T-helper 2 cell treated with Interferon-gamma antibody and Interleukin-4, amounts not matched to agents 5 μg/mL and 100 μg/mL, for 36 hours (primary cell): ENCODE measurements around the gene KIAA1755.

Experiments
- DNase-seq: peaks from one replicate; pipeline ENCODE4 v3.0.0; 2021; ENCODE audit warnings: low spot score
- H3K27ac Mint-ChIP-seq: one replicate; pipeline ENCODE4 v1.8.0; 2021; ENCODE audit warnings: mild to moderate bottlenecking, mixed read lengths
- H3K27me3 Mint-ChIP-seq: one replicate; pipeline ENCODE4 v1.8.0; 2021; ENCODE audit warnings: low read depth, mixed read lengths
- H3K36me3 Mint-ChIP-seq: one replicate; pipeline ENCODE4 v1.8.0; 2021; ENCODE audit warnings: low read depth, mixed read lengths
- H3K4me1 Mint-ChIP-seq: one replicate; pipeline ENCODE4 v1.8.0; 2021; ENCODE audit warnings: low read depth, mixed read lengths
- H3K4me3 Mint-ChIP-seq: one replicate; pipeline ENCODE4 v1.8.0; 2022; ENCODE audit warnings: mild to moderate bottlenecking, moderate library complexity, mixed read lengths
- H3K9me3 Mint-ChIP-seq: one replicate; pipeline ENCODE4 v1.8.0; 2021; ENCODE audit warnings: mixed read lengths

KIAA1755 gene

DNA sequence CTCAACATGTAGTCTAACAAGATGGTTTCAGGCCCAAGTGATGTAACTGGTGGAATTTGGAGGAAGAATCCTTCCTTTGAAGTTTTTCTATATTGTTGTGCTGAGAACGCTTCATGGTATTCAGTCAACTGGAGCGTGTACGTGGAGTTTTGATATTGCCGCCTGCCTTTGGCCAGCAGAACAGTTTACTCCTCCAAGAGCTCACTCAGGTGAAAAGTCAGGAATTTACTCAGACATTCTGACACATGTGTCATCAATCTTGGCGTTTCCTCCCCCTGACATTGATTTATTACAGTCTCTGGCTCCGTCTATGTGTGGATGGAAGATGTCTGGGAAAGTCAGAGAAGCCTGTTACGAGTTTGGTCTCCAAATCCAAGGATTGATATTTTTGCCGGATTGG lies 76.4 kb downstream of the KIAA1755 start:
- peaks cover 9% of the 10 kb centered on the region for H3K27me3 Mint-ChIP-seq
- H3K27ac Mint-ChIP-seq = no peak overlapping the region
- H3K4me3 Mint-ChIP-seq = no peak overlapping the region
- no peaks in the 10 kb centered on the region for H3K36me3 Mint-ChIP-seq
- H3K4me1 Mint-ChIP-seq = no peaks in the 10 kb centered on the region
- no peaks in the 10 kb centered on the region for H3K9me3 Mint-ChIP-seq
- DNase-seq = no peak

GRCh38 chr20:38181971-38182370 lies 78.6 kb downstream of the KIAA1755 start:
- H3K27me3 Mint-ChIP-seq = peaks cover 10% of the 10 kb centered on the region
- no peak for DNase-seq
- H3K9me3 Mint-ChIP-seq = no peaks in the 10 kb centered on the region
- H3K36me3 Mint-ChIP-seq = no peaks in the 10 kb centered on the region
- H3K4me3 Mint-ChIP-seq = no peak overlapping the region
- H3K4me1 Mint-ChIP-seq = no peaks in the 10 kb centered on the region
- no peak overlapping the region for H3K27ac Mint-ChIP-seq

- Mint-ChIP-seq H3K4me1 (no peaks in the 10 kb centered on the region), H3K9me3 (no peaks in the 10 kb centered on the region), H3K4me3 (no peak overlapping the region), H3K27ac (no peak overlapping the region), H3K36me3 (no peaks in the 10 kb centered on the region), H3K27me3 (peaks cover 8% of the 10 kb centered on the region)
- DNase-seq = no peak
Observed at GRCh38 chr20:38181207-38181801, 79.2 kb downstream of the KIAA1755 start.

GRCh38 chr20:38180781-38181180 lies 79.8 kb downstream of the KIAA1755 start:
- H3K27ac Mint-ChIP-seq = no peak overlapping the region
- H3K4me1 Mint-ChIP-seq = no peaks in the 10 kb centered on the region
- peaks cover 8% of the 10 kb centered on the region for H3K27me3 Mint-ChIP-seq
- no peaks in the 10 kb centered on the region for H3K36me3 Mint-ChIP-seq
- DNase-seq = no peak
- H3K4me3 Mint-ChIP-seq = no peak overlapping the region
- no peaks in the 10 kb centered on the region for H3K9me3 Mint-ChIP-seq

GRCh38 chr20:38179846-38180245 lies 80.7 kb downstream of the KIAA1755 start:
- no peak overlapping the region for H3K27ac Mint-ChIP-seq
- no peaks in the 10 kb centered on the region for H3K36me3 Mint-ChIP-seq
- DNase-seq = no peak
- no peak overlapping the region for H3K4me3 Mint-ChIP-seq
- peaks cover 8% of the 10 kb centered on the region for H3K27me3 Mint-ChIP-seq
- no peaks in the 10 kb centered on the region for H3K4me1 Mint-ChIP-seq
- no peaks in the 10 kb centered on the region for H3K9me3 Mint-ChIP-seq

GRCh38 chr20:38178581-38178980 lies 82.0 kb downstream of the KIAA1755 start:
- no peaks in the 10 kb centered on the region for H3K36me3 Mint-ChIP-seq
- no peaks in the 10 kb centered on the region for H3K4me1 Mint-ChIP-seq
- DNase-seq = no peak
- no peak overlapping the region for H3K27ac Mint-ChIP-seq
- peaks cover 8% of the 10 kb centered on the region for H3K27me3 Mint-ChIP-seq
- H3K9me3 Mint-ChIP-seq = no peaks in the 10 kb centered on the region
- H3K4me3 Mint-ChIP-seq = no peak overlapping the region

DNA sequence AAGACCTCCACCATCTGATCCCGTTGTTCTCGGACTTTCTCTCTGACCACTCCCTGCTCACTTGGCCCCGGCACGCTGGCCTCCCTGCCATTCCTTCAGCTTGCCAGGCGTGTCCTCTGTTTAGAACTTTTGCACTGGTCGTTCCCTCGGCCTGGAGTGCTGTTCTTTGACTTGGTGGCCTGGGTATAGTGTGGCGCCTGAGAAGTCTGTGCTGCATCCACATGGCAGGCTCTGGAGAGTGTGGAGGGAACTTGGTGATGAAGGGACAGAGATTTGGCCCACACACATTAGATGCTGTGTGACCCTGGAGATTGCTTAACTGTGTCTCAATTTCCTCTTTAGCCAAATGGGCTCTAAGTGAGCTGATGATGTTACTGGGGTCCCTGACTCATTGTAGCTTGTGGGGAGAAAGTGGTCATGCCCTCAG lies 82.5 kb downstream of the KIAA1755 start:
- Mint-ChIP-seq H3K9me3 (no peaks in the 10 kb centered on the region), H3K4me3 (no peak overlapping the region), H3K27me3 (peaks cover 8% of the 10 kb centered on the region), H3K4me1 (no peaks in the 10 kb centered on the region), H3K27ac (no peak overlapping the region), H3K36me3 (no peaks in the 10 kb centered on the region)
- no peak for DNase-seq

- H3K9me3 Mint-ChIP-seq = no peaks in the 10 kb centered on the region
- no peaks in the 10 kb centered on the region for H3K36me3 Mint-ChIP-seq
Observed at GRCh38 chr20:38177201-38177600, 83.3 kb downstream of the KIAA1755 start.

GRCh38 chr20:38175304-38176180 lies 85.0 kb downstream of the KIAA1755 start:
- Mint-ChIP-seq H3K4me1 (no peaks in the 10 kb centered on the region), H3K36me3 (no peaks in the 10 kb centered on the region)

More at GRCh38 chr20:38177201-38177600, 83.3 kb downstream of the KIAA1755 start:
- no peak overlapping the region for H3K27ac Mint-ChIP-seq
- no peak overlapping the region for H3K4me3 Mint-ChIP-seq
- H3K27me3 Mint-ChIP-seq = peaks cover 7% of the 10 kb centered on the region
- H3K4me1 Mint-ChIP-seq = no peaks in the 10 kb centered on the region
- no peak for DNase-seq

DNA sequence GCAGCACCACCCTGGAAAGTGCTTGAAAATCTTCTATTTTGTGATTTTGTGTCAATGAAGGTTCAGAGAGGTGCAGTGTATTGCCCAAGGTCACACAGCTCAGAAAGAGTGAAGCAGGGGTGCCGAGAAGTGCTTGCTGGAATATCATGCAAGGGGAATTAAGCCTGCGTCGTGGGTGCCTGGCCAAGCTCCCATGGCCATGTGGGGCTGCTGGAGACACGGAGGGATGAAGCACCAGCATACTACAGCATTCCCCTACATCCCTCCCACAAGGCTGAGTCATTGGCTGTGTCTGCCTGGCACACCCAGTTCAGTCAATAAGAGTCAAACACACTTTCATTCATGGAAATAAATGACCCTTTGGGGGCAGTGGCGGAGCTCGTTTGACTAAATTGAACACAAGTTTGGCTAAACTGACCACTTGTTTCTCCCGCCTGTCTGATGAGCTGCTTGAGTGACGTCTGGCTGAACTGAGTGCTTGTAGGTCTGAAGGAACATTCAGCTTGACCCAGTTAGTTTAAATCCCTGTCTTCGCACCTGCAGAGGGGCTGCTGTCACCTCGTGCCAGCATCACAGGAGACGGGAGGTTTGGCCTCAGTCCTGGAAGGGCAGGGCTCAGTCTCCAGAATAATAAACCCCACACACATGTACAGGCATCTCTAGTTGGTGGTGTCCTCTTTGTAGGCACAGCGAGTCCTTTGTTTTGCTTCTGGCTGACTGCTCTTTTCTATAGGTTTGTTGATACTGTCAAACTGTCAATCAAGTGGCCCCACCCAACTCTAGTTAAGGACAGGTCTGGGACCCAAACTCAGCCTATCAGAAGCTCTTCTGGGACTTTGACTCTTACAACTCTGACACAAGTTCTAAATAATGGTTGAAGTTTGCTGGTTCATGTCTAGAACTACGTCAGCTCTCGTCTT lies 87.0 kb downstream of the KIAA1755 start:
- Mint-ChIP-seq H3K9me3 (no peaks in the 10 kb centered on the region), H3K36me3 (no peaks in the 10 kb centered on the region), H3K4me1 (peaks cover 8% of the 10 kb centered on the region), H3K27me3 (peaks cover 5% of the 10 kb centered on the region), H3K4me3 (no peak overlapping the region), H3K27ac (no peak overlapping the region)
- DNase-seq = no peak

More at GRCh38 chr20:38175304-38176180, 85.0 kb downstream of the KIAA1755 start:
- DNase-seq = no peak
- no peaks in the 10 kb centered on the region for H3K9me3 Mint-ChIP-seq
- no peak overlapping the region for H3K27ac Mint-ChIP-seq
- no peak overlapping the region for H3K4me3 Mint-ChIP-seq
- H3K27me3 Mint-ChIP-seq = peaks cover 5% of the 10 kb centered on the region

DNA sequence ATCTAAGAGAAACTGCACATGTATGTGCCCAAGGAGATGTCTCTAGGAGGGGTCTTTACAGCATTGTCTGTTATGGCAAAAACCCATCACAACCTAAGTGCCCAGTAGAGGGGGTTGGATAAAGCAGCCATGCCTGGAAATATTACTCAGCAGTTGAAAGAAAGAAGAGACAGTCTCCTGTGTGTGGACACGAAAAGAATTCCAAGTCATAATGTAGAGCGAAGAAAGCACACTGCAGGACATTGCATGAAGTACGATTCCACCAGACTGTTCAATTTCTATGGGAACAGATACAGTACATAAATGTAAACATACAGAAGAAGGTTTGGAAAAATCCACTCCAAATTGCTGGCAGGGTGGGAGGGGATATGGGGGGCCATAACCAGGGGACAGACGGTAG lies 88.1 kb downstream of the KIAA1755 start:
- no peak overlapping the region for H3K27ac Mint-ChIP-seq
- H3K36me3 Mint-ChIP-seq = no peaks in the 10 kb centered on the region
- peaks cover 2% of the 10 kb centered on the region for H3K27me3 Mint-ChIP-seq
- no peak for DNase-seq
- peaks cover 8% of the 10 kb centered on the region for H3K4me1 Mint-ChIP-seq
- no peak overlapping the region for H3K4me3 Mint-ChIP-seq
- no peaks in the 10 kb centered on the region for H3K9me3 Mint-ChIP-seq

- no peak overlapping the region for H3K27ac Mint-ChIP-seq
- H3K4me1 Mint-ChIP-seq = peaks cover 8% of the 10 kb centered on the region
- no peaks in the 10 kb centered on the region for H3K9me3 Mint-ChIP-seq
- H3K4me3 Mint-ChIP-seq = no peak overlapping the region
- peaks cover 2% of the 10 kb centered on the region for H3K27me3 Mint-ChIP-seq
- DNase-seq = no peak
- no peaks in the 10 kb centered on the region for H3K36me3 Mint-ChIP-seq
Observed at GRCh38 chr20:38171675-38172043, 88.9 kb downstream of the KIAA1755 start.

DNA sequence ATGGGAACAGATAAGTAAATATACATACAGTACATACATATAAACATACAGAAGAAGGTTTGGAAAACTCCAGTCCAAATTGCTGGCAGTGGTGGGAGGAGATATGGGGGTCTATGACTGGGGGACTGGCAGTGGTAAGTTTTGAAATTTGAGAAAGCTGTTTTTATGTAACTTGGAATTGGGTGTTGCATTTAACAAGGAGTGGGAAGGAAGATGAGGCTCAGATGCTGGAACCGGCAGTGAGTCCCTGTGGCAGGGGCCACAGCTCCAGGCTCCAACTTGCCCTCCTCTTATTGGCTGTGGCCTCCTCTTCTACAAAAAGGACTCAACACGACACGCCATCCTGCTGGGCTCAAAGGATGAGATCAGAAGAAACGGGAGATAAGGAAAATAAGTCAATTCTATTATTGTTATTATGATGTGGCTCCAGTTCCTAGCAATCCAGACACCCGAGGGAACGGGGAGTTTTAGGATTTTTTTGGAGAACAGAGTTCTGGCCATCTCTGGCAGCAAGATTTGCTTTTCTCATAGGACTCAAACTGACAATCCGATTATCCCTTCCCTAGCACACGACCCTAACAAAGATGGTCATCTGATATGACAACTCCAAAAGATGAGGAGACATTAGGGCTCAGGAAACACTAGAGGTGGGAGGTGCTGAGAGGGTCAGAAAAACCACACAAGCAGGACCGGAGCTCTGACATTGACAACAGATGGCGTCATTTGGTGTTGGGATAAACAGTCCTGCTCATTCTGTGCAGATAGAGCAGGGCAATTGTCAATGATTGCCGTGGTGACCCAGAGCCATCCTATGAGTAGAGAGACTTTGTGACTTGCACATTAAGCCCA lies 89.5 kb downstream of the KIAA1755 start:
- H3K27ac Mint-ChIP-seq = no peak overlapping the region
- peaks cover 2% of the 10 kb centered on the region for H3K27me3 Mint-ChIP-seq
- peaks cover 8% of the 10 kb centered on the region for H3K4me1 Mint-ChIP-seq
- H3K4me3 Mint-ChIP-seq = no peak overlapping the region
- no peak for DNase-seq
- H3K9me3 Mint-ChIP-seq = no peaks in the 10 kb centered on the region
- no peaks in the 10 kb centered on the region for H3K36me3 Mint-ChIP-seq
